Smooth muscle cell (in vitro differentiated cells): ENCODE results near the gene CGA. TPM values are rescaled to one million over a fixed set of nuclear protein-coding genes. Genes with fewer than 3 reads are reported as not detected.

Experiments
- DNase-seq: peaks from one replicate; lab custom pipeline; 2025; ENCODE audit not compliant: unreplicated experiment; lab: John Stamatoyannopoulos, UW
- H2AFZ ChIP-seq: fragments of 200-600 bp; sonication (generic); 2 replicates; pipeline ENCODE4 v1.6.0; 2016; ENCODE audit warnings: antibody characterized with exemption, low read depth, mild to moderate bottlenecking
- H3F3A ChIP-seq: fragments of 200-600 bp; sonication (generic); 2 replicates; pipeline ENCODE4 v1.6.0; 2017; ENCODE audit warnings: antibody characterized with exemption, low read depth
- H3K27ac ChIP-seq: fragments of 200-600 bp; sonication (generic); 2 replicates; pipeline ENCODE4 v1.5.1; 2016; ENCODE audit warnings: low read depth, mild to moderate bottlenecking
- H3K27me3 ChIP-seq: fragments of 200-600 bp; sonication (generic); 2 replicates; pipeline ENCODE4 v1.6.1; 2016; ENCODE audit warnings: low read depth, mild to moderate bottlenecking
- H3K36me3 ChIP-seq: fragments of 200-600 bp; sonication (generic); 2 replicates; pipeline ENCODE4 v1.5.1; 2016; ENCODE audit warnings: low read depth
- H3K4me1 ChIP-seq: fragments of 200-600 bp; sonication (generic); 2 replicates; pipeline ENCODE4 v1.5.1; 2016; ENCODE audit warnings: low read depth
- H3K4me2 ChIP-seq: fragments of 200-600 bp; sonication (generic); 2 replicates; pipeline ENCODE4 v1.6.0; 2016; ENCODE audit warnings: mild to moderate bottlenecking
- H3K4me3 ChIP-seq: fragments of 200-600 bp; sonication (generic); 2 replicates; pipeline ENCODE4 v1.5.1; 2016; ENCODE audit warnings: mild to moderate bottlenecking
- H3K79me2 ChIP-seq: fragments of 200-600 bp; sonication (generic); 2 replicates; pipeline ENCODE4 v1.6.0; 2016; ENCODE audit warnings: low read depth, mild to moderate bottlenecking
- H3K9ac ChIP-seq: fragments of 200-600 bp; sonication (generic); 2 replicates; pipeline ENCODE4 v1.6.0; 2016; ENCODE audit warnings: low read depth
- H3K9me3 ChIP-seq: fragments of 200-600 bp; sonication (generic); replicated peaks from 2 replicates; pipeline ENCODE4 v1.5.1; 2016; ENCODE audit warnings: low read depth
- H4K20me1 ChIP-seq: fragments of 200-600 bp; sonication (generic); 2 replicates; pipeline ENCODE4 v1.6.0; 2016; ENCODE audit warnings: low read depth
- WGBS: methylation state at CpG from one replicate; pipeline ENCODE4 v1.1.7; 2016; ENCODE audit warnings: low lambda C conversion rate; 5-methylcytosine and 5-hydroxymethylcytosine counted together
- polyA plus RNA-seq: library from polyadenylated mRNA; unstranded; fragments of >200 nt; fragmentation: Nextera tagmentation; extraction: Ambion mirVana; gene quantifications from 2 replicates; pipeline ENCODE4 v1.2.1, GENCODE V29; 2016
- total RNA-seq: library from RNA; depleted of rRNA; stranded (reverse); fragments of >200 nt; gene quantifications from 2 replicates; pipeline ENCODE4 v1.2.3, GENCODE V29; 2014
- TF ChIP-seq, protein P1 (sequence below): fragments of 200-600 bp; sonication (generic); IDR thresholded peaks from 2 replicates; pipeline ENCODE4 v1.5.1; 2017; ENCODE audit warnings: borderline replicate concordance, mild to moderate bottlenecking, antibody characterized with exemption; ENCODE audit not compliant: insufficient read depth, poor library complexity, severe bottlenecking

CGA gene
- total and polyA plus RNA-seq, 2 experiments from 2014 or later, result 0.30 to 5.5 TPM

DNA sequence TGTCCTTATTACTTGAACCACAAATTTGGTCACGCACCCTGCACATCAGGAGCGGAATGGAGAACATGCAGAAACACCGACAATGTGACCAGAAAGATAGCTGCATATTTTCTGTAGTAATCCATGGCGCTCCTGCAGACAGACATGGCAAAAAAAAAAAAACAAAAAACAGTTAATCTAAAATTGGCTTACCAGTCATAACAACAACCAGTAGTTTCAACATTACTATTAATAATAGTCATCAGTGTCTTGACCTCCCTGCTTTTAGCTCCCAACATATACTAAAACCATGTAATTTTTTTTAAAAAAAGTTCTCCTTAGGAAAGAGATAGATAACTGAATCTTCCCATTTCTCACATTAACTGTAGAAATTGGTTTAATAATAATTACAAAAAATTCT is 6.8 kb downstream of the CGA start:
- TF ChIP-seq, protein P1, sequence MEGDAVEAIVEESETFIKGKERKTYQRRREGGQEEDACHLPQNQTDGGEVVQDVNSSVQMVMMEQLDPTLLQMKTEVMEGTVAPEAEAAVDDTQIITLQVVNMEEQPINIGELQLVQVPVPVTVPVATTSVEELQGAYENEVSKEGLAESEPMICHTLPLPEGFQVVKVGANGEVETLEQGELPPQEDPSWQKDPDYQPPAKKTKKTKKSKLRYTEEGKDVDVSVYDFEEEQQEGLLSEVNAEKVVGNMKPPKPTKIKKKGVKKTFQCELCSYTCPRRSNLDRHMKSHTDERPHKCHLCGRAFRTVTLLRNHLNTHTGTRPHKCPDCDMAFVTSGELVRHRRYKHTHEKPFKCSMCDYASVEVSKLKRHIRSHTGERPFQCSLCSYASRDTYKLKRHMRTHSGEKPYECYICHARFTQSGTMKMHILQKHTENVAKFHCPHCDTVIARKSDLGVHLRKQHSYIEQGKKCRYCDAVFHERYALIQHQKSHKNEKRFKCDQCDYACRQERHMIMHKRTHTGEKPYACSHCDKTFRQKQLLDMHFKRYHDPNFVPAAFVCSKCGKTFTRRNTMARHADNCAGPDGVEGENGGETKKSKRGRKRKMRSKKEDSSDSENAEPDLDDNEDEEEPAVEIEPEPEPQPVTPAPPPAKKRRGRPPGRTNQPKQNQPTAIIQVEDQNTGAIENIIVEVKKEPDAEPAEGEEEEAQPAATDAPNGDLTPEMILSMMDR, result no peak

GRCh38 chr6:87082160-87082721 is 12.7 kb downstream of the CGA start:
- DNase-seq, result no peak
- Histone ChIP-seq H3K9ac (no peak overlapping the region), H2AFZ (no peak overlapping the region), H3K27ac (no peak overlapping the region), H3F3A (no peaks in the 10 kb centered on the region), H3K4me3 (no peak overlapping the region), H3K9me3 (no peaks in the 10 kb centered on the region), H3K36me3 (no peaks in the 10 kb centered on the region), H3K79me2 (no peaks in the 10 kb centered on the region), H3K27me3 (no peaks in the 10 kb centered on the region), H4K20me1 (no peaks in the 10 kb centered on the region), H3K4me1 (no peaks in the 10 kb centered on the region), H3K4me2 (no peak overlapping the region)
- TF ChIP-seq, protein P1, result no peak
- 86% methylated on average over 2 of the region's 2 CpGs for whole genome bisulfite sequencing

More for the DNA sequence above, 6.8 kb downstream of the CGA start:
- no peak overlapping the region for H3K9ac ChIP-seq
- H3K4me2 ChIP-seq, result no peak overlapping the region
- H3F3A ChIP-seq, result no peaks in the 10 kb centered on the region
- no peaks in the 10 kb centered on the region for H4K20me1 ChIP-seq
- H3K4me1 ChIP-seq, result no peaks in the 10 kb centered on the region
- no peak for DNase-seq
- WGBS, result 90% methylated on average over 4 of the region's 4 CpGs
- no peaks in the 10 kb centered on the region for H3K79me2 ChIP-seq
- H3K9me3 ChIP-seq, result no peaks in the 10 kb centered on the region
- no peak overlapping the region for H3K4me3 ChIP-seq
- H3K27me3 ChIP-seq, result no peaks in the 10 kb centered on the region
- H2AFZ ChIP-seq, result no peak overlapping the region
- no peak overlapping the region for H3K27ac ChIP-seq
- no peaks in the 10 kb centered on the region for H3K36me3 ChIP-seq

DNA sequence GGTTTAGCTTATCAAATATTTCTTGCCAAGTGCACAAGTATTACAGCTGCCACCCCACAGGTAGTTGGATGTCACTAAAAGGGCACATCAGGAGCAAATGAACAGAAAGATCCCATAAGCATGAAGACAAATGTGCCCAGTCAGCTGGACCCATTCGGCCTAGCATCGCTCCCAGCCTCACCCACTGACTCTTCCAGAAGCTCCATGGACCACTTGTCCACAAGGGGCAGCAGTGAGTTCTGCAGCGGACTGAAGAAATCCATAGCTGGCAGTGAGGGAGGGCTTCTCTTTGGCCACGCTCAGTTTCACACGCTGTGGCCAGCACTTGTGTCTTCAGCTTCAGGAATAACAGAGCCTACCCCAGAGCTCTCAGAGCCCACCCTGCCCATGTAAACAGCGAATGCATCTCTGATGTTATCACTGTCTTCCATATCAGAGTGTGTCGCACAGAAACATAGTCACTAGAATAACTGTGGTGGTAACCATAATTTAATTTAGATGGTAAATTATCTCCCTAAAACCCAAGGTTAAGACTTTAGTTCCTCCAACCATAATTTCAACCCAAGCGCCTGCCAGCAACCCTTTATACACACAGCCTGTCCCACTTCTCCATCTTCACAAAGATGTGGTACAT is 15.8 kb downstream of the CGA start:
- Histone ChIP-seq H3K79me2 (no peaks in the 10 kb centered on the region), H4K20me1 (no peaks in the 10 kb centered on the region), H3K9me3 (no peaks in the 10 kb centered on the region), H3K27me3 (no peaks in the 10 kb centered on the region), H3K4me2 (no peak overlapping the region), H3K4me1 (no peaks in the 10 kb centered on the region), H3K27ac (no peak overlapping the region), H3K9ac (no peak overlapping the region), H3K4me3 (no peak overlapping the region), H3F3A (no peaks in the 10 kb centered on the region), H3K36me3 (no peaks in the 10 kb centered on the region), H2AFZ (no peak overlapping the region)
- TF ChIP-seq, protein P1, result peak; percentile 81
- 40% methylated on average over 8 of the region's 8 CpGs for WGBS
- no peak for DNase-seq

GRCh38 chr6:87075168-87075567 is 19.7 kb downstream of the CGA start:
- Histone ChIP-seq H3K4me2 (no peak overlapping the region), H3F3A (no peaks in the 10 kb centered on the region), H3K36me3 (no peaks in the 10 kb centered on the region), H3K27ac (no peak overlapping the region), H4K20me1 (no peaks in the 10 kb centered on the region), H3K9me3 (no peaks in the 10 kb centered on the region), H3K79me2 (no peaks in the 10 kb centered on the region), H3K9ac (no peak overlapping the region), H2AFZ (no peak overlapping the region), H3K27me3 (no peaks in the 10 kb centered on the region), H3K4me1 (no peaks in the 10 kb centered on the region), H3K4me3 (no peak overlapping the region)
- TF ChIP-seq, protein P1, result no peak
- no peak for DNase-seq
- 77% methylated on average over 2 of the region's 2 CpGs for WGBS
